Measurements from ENCODE around the gene DCC. TPM values are rescaled to one million over a fixed set of nuclear protein-coding genes. Genes with fewer than 3 reads are reported as not detected.

The DCC gene
- total RNA-seq, 1 experiment from 2014 or later, result not detected

DNA sequence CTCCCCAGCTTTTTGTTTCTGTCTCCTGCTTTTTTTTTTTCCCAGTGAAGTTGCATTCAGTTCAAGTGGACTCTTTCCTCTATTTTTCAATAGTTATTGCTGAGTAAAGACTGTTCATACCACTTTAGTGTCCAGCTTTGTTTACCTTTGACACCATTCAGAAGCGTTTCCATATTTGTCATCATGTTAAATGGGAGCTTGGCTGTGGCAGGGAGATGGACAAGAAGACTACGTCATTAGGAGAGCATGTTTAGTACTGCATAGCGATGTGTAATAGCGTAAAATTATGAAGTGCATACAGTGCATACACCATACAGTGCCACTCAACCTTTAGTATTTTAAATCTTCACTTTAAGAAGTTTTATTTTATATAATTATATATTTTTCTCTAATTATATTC, 655.9 kb downstream of the DCC start:
- H3K36me3 ChIP-seq (ENCODE audit: control insufficient read depth in 1 of 2, insufficient read depth in 2 of 2, low read length in 2 of 2), result no peaks in the 10 kb centered on the region
- H3K27me3 ChIP-seq (ENCODE audit: insufficient read depth, low read length), result no peaks in the 10 kb centered on the region
- no peak overlapping the region for H3K4me3 ChIP-seq (replicated peaks in 1 of 2; ENCODE audit: low read depth in 1 of 2, low read length in 2 of 2)
- no peak for DNase-seq (ENCODE audit: low read depth, low spot score)
- no peak overlapping the region for H3K4me2 ChIP-seq (ENCODE audit: low read length)
- H3K27ac ChIP-seq (ENCODE audit: low read depth, low read length), result no peak overlapping the region
- H3K9me2 ChIP-seq (ENCODE audit: insufficient read depth), result no peaks in the 10 kb centered on the region
- H3K9me3 ChIP-seq (ENCODE audit: control insufficient read depth in 1 of 2, insufficient read depth in 1 of 2, low read depth in 1 of 2, low read length in 2 of 2), result peaks cover 0 to 24% of the 10 kb centered on the region in 2 experiments; a peak in 2 of 4 replicates
- no peaks in the 10 kb centered on the region for H4K20me1 ChIP-seq (ENCODE audit: insufficient read depth)
- no peak for TF ChIP-seq ZFX (IDR thresholded peaks at IDR 0.05)
- no peak for TF ChIP-seq ELF1 (IDR thresholded peaks at IDR 0.05; ENCODE audit: borderline replicate concordance, low read depth)
- TF ChIP-seq EZH2 (IDR thresholded peaks at IDR 0.05), result no peak
- TF ChIP-seq FOSL1 (IDR thresholded peaks at IDR 0.05; ENCODE audit: low read depth), result no peak
- no peak for TF ChIP-seq CBX3 (IDR thresholded peaks at IDR 0.05; ENCODE audit: low read depth)
- TF ChIP-seq JUND (IDR thresholded peaks at IDR 0.05), result no peak
- TF ChIP-seq SRF (IDR thresholded peaks at IDR 0.05; ENCODE audit: low read depth), result no peak
- TF ChIP-seq POLR2AphosphoS5 (IDR thresholded peaks at IDR 0.05; ENCODE audit: low read depth, low read length), result no peak
- no peak for TF ChIP-seq EGR1 (IDR thresholded peaks at IDR 0.05; ENCODE audit: low read depth)
- no peak for TF ChIP-seq EZH2phosphoT487 (IDR thresholded peaks at IDR 0.05; ENCODE audit: borderline replicate concordance)
- no peak for ATAC-seq
- CTCF ChIA-PET, result no interaction called here
- no peaks in the 10 kb centered on the region for H3K4me1 ChIP-seq (ENCODE audit: control insufficient read depth in 1 of 2, insufficient read depth in 2 of 2, low read length in 2 of 2)
- BruUV-seq (replicated peaks), result no TSS peak
- POLR2A ChIA-PET, result no interaction called here
- no peak overlapping the region for H2AFZ ChIP-seq (ENCODE audit: low read depth, low read length, poor library complexity, severe bottlenecking)
- RAD21 ChIA-PET (ENCODE audit: low non-redundant PET in 1 of 2, low total read pairs in 2 of 2, uncharacterized antibody in 2 of 2, unreplicated experiment in 2 of 2), result no interaction called here
- H3K9ac ChIP-seq (ENCODE audit: low read length), result no peak overlapping the region
- no peaks in the 10 kb centered on the region for H3K79me2 ChIP-seq (ENCODE audit: insufficient read depth, low read length)
- intact Hi-C loops (cut with micrococcal nuclease), result no loop called here

DNA sequence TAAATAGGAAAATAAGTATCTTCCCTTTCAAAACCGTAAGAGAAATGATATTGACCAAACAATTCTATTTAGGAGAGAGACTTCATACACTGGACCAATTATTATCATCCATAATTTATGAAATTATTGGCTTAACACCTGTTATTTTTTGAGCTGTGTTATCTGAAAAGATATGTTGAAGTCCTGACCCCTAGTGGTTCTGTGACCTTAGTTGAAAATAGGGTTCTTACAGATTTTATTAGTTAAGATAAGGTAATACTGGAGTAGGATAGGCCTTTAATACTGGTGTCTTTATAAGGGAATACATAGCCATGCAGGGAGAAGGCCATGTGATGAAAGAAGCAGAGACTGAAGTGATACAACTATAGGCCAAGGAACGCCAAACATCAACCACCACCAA, 659.6 kb downstream of the DCC start:
- BruUV-seq (replicated peaks), result no TSS peak
- DNase-seq (ENCODE audit: low read depth, low spot score) (no peak), ATAC-seq (no peak)
- Histone ChIP-seq H3K79me2 (ENCODE audit: insufficient read depth, low read length) (no peaks in the 10 kb centered on the region), H3K9me3 (ENCODE audit: control insufficient read depth in 1 of 2, insufficient read depth in 1 of 2, low read depth in 1 of 2, low read length in 2 of 2) (peaks cover 6 to 20% of the 10 kb centered on the region in 2 experiments; a peak in 2 of 4 replicates), H3K9me2 (ENCODE audit: insufficient read depth) (no peaks in the 10 kb centered on the region), H3K4me3 (replicated peaks in 1 of 2; ENCODE audit: low read depth in 1 of 2, low read length in 2 of 2) (no peak overlapping the region), H3K9ac (ENCODE audit: low read length) (no peak overlapping the region), H3K36me3 (ENCODE audit: control insufficient read depth in 1 of 2, insufficient read depth in 2 of 2, low read length in 2 of 2) (no peaks in the 10 kb centered on the region), H3K4me1 (ENCODE audit: control insufficient read depth in 1 of 2, insufficient read depth in 2 of 2, low read length in 2 of 2) (no peaks in the 10 kb centered on the region), H3K4me2 (ENCODE audit: low read length) (no peak overlapping the region), H2AFZ (ENCODE audit: low read depth, low read length, poor library complexity, severe bottlenecking) (no peak overlapping the region), H4K20me1 (ENCODE audit: insufficient read depth) (no peaks in the 10 kb centered on the region), H3K27ac (ENCODE audit: low read depth, low read length) (no peak overlapping the region), H3K27me3 (ENCODE audit: insufficient read depth, low read length) (no peaks in the 10 kb centered on the region)
- POLR2A ChIA-PET, result no interaction called here
- CTCF ChIA-PET, result no interaction called here
- RAD21 ChIA-PET (ENCODE audit: low non-redundant PET in 1 of 2, low total read pairs in 2 of 2, uncharacterized antibody in 2 of 2, unreplicated experiment in 2 of 2), result no interaction called here
- intact Hi-C loops (cut with micrococcal nuclease), result no loop called here
- no peak for TF ChIP-seq CBX3 (IDR thresholded peaks at IDR 0.05; ENCODE audit: low read depth)
- TF ChIP-seq JUND (IDR thresholded peaks at IDR 0.05), result no peak
- TF ChIP-seq MAX (IDR thresholded peaks at IDR 0.05), result no peak
- TF ChIP-seq SIN3A (IDR thresholded peaks at IDR 0.05; ENCODE audit: low read depth), result no peak
- TF ChIP-seq, protein P1, sequence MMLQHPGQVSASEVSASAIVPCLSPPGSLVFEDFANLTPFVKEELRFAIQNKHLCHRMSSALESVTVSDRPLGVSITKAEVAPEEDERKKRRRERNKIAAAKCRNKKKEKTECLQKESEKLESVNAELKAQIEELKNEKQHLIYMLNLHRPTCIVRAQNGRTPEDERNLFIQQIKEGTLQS (IDR thresholded peaks at IDR 0.05), result no peak
- TF ChIP-seq FOSL1 (IDR thresholded peaks at IDR 0.05; ENCODE audit: low read depth), result no peak

Measured in HCT116 (cell line).